GM18508 (cell line): ENCODE data around the gene TLE1.

Source experiments
- ATAC-seq: cut with Tn5 transposase; IDR thresholded peaks from one replicate; pipeline ENCODE4 v1.9.1; 2021; ENCODE audit warnings: moderate number of reproducible peaks; ENCODE audit not compliant: insufficient read depth, unreplicated experiment

TLE1 gene

DNA sequence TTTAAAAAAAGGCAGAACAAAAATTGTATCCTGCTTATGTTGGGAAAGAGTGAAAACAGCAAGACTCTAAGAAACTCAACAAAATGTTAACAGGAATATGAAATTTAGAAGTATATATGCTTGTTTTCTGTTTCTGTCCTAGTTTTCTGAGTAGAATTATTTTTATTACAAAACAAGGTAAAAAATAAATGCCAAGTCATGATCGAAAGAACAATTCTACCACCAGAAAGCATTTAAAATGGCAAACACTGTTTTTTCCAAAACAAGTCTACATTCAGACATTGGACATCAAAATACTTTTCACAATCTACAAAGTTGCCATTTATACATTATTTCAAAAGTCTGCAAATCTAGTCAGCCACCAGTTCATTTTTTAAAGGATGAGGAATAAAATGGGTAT, 102.6 kb downstream of the TLE1 start:
- ATAC-seq = no peak

DNA sequence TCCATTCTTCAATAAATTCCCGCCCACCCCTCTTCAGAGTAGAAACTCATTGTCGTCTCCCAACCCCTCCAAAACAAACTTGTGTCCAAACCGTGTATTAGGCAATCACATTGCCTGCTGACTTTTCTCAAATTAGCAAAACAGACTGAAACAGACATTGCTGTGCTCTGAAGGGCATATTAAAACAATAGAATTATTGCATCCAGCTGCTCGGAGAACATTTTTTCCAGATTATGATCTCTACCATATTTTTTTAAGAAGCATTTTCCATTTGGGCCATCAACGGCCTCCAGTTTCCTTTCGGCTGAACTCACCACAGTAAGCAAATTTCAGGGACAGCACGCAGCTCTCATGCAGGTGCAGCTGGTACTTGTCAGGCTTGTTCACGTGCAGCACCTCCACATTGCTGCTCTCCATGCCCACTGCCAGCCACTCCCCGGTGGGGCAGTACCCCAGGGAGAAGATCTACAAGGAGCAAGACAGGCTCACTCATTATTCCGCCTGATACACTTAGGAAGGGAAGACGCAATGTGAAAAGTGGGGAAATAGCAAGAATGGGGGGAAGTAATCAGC, 104.1 kb downstream of the TLE1 start:
- ATAC-seq = no peak

DNA sequence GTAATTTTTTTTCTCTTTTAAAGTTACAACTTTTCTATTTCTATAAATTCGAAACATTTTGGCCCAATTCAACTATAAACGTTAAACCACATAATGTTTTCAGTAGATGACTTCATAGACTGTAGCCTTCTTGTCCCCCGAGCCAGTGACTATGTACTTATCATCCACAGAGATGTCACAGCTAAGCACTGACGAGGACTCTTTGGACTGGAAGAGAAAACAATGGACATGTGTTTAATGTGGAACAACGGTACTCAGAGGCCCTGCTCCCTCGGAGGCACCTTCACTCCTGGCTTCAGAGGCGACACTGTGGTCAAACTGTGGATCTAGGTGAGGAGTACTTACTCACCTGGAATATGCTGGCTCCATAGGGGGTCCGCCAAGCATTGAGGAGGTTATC, 105.2 kb downstream of the TLE1 start:
- ATAC-seq = no peak

DNA sequence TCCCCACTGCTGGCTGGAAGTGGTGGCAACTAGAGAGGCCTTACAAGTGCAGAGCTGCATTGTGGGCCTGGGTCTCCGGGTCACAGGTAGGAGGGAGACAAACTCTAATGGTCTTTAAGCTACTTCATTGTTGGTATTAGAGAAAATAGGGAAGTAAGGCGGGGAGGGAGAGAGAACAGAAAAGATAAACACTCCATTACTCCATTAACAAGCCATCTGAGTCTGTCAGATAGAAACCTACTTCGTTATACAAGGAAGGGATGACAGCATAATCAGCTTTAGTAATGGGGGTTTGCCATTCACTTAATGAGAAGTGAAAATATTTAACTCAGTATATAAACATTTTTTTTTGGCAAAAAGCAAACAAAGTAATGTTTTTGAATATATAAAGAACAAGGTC, 107.4 kb downstream of the TLE1 start:
- no peak for ATAC-seq

DNA sequence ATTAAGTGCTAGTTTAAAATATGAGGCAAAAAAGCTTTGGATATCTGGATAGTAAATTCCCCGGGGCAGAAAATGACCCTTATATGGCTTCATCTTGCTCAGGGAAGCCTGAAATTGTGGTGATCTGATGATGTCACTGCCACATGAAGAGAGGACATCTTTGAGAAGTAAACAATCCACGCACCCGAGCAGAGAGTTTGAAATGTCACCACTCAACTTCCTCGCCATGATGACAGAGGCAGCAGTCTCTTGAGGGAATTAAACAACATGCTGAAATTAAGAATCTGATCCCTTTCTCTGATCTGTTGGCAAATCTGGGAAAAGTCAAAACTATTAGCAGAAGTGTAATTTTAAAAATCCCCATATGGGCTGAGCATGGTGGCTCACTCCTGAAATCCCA, 110.0 kb downstream of the TLE1 start:
- no peak for ATAC-seq

DNA sequence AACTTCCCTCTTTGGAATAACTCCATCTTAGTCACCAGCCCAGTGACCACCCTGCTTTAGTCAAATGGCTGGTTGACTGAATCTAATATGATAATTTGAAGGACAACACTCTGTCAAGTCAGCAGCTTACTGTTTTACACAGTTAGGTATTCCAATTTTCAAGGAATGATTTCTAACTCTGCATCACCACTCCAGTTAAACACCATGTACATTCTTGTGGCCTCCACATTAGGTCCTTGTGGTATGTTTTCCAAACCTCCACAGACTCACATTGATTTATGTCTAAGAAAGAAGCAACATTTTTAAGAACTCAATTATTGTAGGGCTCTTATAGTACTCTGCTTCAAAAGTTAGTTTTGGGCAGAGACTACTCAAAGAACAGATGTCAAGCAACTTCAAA, 110.7 kb downstream of the TLE1 start:
- no peak for ATAC-seq

DNA sequence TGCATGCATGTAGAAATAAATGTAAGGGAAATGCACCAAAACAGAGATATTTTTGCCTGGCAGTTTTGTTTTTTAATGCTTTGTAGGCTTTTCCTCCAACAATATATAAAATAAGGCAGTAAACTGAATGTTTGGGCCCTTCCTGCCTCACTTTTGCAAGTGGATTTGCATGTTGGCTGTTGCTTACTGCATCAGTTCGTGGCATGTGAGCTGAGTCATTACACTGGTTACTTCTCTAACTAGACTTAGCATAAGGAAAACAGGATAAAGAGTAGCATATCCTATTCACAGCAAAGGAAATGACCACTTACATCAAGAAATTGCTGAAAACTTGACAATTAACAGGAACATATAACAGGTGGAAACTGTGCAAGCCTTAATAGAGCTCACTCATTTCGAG, 113.4 kb downstream of the TLE1 start:
- no peak for ATAC-seq

DNA sequence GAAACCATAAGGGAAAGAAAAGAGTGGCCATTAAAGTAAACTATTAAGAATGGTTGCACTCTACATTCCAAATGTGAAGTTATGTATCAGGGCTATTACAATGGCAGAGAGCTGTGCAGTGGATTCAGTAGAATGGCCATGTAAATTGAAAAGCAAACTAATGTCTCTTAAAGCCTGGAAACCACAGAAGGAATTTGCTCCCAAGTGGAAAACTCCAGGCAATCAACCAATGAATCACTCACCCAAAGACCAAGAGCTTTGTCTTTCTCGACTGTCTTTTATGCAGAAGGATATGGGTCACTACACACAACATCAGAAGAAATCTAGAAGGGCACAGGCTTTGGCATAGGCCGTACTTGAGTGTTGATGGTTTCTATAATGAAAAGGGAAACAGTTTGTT, 114.9 kb downstream of the TLE1 start:
- no peak for ATAC-seq

DNA sequence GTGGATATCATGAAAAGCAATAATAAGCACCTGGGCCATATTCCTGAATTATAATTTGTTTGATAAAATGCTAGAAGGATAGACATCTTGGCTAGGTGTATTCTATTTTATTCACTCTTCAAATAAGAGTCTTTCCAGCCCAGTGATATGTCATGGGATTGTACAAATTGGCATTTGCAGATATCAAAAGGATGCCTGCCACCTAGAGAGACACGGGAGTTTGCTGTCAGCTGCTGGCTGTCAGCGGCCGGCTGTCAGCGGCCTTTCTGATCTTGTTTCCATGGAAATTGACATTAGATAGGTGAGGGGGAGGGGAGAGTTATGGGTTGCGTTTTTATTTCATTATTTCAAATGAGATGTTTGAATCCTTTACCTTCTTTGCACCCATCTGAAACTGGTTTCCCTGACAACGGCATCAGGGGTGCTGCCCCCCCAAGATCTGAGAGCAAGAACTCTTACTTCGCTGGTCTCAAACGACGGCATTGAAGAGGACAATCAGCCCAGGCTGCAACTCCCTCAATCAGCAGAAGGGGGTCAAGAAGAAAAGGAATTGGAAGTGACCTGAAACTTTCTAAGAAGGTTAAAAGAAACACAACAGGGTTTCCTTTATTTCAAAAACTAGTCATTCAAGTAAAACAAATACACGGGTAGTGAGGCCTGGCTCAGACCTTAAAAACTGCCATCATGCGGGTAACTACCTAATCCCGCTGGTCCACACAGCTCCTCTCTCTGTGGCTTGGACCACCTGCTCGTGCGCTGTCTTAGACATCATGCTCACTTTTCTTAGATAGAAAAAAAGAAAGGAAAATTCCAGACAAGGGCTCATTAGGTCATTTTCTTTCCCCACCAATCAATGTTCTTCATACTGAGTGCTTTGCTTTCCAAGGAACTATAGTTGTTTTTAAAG, 115.7 kb downstream of the TLE1 start:
- ATAC-seq = no peak

DNA sequence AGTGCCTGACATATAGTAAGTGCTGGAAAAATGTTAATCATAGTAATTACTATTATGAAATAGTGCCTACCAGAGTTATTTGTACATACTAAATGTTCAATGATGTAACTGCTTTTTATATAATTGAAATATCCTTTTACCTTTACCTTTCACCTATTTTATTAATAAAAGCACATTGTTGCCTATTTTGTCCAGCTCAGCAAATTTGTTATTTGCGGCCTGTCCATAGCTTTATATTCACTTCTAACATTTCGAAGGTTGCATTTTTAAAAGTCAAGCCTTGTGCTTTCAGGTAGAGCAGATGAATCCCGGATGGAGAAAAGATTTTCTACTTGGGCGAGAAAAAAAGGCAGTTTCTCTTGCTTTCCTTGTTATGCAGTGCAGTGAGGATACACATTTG, 119.3 kb downstream of the TLE1 start:
- ATAC-seq = no peak

DNA sequence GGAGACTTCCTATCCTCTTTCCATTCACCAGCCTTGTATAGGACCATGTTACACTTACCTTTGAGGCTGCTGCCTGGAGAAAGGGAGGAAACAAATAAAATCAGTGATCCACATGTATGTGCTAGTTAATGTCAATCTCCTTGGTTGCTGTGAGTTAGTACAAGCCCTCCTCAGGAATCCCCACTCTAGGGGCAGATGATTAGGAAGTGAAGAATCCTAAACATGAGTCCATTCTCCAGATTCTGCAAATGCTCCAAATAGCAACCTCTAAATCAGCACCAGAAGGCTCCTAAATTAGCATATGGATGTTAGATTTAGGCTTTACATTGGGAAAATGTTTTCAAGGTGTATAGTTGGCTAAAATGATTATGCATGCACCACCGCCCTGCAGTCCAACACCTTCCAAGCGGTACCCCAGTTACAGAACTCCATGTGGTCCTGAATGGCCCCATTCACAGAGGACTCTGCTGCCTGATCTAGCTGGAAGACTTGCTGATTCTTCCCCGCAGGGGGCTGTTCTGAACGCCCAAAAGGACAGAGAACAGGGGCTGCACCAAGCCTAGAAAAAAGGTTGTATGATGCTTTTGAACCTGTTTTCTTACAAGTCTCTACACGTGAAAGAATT, 123.2 kb downstream of the TLE1 start:
- no peak for ATAC-seq

DNA sequence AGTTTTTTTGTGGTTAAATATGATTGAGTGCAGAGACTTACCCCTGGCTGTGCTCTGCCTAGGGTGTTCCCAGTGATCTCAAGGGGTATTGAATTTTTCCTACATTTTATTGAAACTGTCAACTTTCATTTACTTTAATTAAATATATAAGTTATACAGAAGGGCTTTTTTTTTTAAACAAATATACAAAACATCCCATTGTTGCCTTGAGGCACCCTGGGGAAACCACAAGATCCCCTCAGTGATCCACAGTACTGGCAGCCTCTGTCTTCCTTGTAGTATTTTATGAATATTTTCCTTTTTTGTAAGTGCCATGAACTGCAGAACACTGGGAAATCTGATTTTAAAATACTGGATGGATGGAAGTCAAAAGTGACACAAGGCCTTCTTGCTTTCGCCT, 123.7 kb downstream of the TLE1 start:
- ATAC-seq = no peak

DNA sequence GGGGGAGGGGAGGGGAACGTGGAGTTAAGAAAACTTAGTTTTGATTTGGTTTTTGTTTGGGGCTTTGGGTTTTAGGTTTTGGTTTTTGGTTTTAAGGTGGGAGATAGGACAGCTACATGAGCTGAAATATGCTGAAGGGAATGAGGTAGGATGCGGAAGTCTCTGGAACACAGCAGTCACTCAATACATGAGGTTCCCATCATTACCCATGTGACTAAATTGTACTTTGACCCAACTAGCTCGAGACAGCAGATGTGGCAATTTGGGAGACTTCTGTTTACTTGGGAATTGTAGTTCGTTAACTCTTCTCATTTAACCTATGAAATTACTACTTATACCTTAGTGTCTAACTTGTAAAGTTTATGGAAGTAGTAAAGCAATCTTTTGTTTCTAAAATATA, 124.2 kb downstream of the TLE1 start:
- no peak for ATAC-seq

DNA sequence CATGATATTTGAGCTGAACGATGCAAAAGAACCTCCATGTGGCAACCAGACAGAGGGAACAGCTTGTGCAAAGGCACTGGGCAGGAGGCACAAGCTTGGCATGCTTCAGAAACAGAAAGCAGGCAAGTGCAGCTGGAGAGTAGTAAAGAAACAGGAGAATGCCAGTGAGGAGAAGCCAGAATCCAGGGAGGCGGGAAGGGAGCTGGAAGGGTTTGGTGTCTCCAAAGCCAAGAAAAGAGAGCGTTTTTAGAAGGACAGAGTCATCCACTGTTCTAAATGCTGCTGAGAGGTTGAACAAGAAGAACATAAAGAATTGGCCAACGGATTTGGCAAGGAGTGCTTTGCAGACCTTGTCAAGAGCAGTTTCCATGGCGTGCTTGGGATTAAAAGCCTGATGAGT, 124.7 kb downstream of the TLE1 start:
- ATAC-seq = no peak

DNA sequence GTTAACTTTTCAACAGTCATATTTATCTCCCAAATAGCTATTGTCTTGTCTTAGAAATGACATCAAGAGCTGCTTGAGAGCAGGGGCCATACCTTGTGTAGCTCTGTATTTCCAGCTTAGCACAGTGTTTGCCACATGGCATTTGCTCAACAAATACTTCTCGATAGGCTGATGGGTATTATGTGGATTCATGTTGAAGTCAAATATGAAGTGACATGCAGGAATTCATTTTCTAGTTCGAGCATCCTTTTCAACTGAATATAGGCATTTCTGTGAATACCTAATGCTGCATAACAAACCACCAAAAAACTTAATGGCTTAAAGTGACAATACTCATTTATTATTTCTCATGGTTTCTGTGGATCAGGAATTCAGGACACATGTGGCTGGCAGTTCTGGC, 125.6 kb downstream of the TLE1 start:
- no peak for ATAC-seq

DNA sequence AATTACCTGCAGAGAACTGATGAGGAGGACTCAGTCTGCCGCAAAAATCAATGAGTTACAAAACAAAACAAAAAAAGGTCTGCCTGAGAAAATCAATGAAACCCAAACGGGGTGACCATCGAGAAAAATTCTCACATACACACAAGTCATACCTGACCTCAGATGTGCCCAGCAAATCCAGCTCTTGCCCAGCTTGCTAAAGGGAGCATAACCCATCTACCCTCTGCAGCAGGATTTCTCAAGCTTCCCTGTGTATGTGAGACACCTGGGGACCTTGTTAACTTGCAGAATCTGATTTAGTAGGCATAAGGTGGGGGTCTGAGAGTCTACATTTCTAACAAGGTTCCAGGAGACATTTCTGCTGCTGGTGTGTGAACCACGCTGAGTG, 126.3 kb downstream of the TLE1 start:
- no peak for ATAC-seq

DNA sequence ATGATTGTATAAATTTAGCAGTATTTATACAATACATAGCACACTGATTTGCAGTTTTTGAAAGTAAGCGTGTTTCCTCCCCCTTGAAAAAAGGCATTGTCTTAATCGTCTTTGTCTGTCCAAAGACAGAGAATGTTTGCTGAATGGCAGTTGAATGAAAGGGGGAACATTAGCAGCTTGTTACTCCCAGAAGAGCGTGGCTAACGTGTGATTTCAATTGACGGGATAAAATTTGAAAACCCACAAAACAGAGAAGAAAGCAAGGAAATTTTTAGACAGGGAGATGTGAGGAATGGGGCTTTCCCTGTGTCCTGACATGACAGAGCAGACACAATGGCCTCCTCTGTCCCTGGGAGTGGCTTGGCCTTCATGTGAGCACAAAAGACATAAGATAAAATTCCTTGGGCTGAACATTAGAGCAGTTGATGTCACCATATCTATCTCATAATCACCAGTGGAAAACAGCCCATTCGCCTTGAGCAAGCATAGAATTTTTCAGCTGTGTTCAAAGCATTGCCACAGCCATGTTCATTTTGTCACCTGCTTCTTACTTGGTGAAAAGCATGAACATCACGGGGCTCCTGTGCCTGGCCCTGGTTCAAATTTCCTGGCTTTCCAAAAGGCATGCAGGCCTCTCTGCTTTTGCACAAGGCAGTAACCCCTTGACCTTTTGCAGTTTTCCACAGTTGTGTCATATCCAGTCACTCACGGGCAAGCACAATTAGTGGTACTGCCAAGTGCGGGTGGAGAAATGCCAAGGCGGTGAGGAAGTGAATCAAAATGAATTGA, 126.9 kb downstream of the TLE1 start:
- ATAC-seq = no peak

DNA sequence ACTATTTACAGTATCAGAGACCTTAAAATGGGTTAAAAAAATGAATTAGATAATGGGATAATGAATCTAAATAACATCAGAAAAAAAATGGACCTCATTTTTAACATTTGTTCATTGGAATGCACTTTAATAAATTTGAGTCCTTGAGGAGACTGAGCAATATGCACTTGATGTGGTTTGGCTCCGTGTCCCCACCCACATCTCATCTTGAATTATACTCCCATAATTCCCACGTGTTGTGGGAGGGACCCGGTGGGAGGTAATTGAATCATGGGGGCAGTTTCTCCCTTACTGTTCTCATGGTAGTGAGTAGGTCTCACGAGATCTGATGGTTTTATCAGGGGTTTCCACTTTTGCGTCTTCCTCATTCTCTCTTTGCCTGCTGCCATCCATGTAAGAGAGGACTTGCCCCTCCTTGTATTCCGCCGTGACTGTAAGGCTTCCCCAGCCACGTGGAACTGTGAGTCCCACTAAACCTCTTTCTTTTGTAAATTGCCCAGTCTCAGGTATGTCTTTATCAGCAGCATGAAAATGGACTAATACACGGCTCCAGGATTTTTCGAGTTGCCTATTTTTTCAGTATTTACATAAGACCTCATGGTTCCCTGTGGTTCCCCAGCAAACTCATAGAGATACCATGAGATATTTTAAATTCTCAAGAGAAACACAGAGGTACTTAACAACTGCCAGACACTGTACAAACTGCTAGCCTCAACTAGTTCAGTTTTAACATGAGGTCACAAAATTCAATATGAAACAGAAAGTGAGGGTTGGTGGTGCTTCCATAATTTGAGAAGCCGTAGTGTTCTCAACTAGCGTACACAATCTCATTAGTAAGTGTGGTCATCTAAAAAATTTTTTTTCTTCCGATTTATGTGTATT, 128.3 kb downstream of the TLE1 start:
- no peak for ATAC-seq

DNA sequence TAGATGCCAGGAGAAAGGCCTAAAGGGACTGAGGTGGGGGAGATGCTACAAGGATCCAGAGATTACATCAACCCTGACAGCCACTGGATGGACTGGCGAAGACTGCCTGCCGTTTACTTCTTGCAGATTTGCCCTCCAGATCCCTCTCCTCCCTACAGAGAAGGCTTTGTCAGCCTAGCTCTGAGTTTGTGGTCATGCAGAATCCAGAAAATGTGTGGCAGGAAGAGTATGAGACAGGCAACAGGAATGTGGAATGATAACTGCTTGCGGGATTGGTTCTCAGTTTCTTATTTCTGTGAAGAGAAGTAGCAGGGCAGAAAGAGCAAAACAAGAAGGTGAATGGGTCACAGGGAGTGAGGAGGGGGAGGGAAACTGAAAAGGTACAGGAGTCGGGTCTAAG, 129.6 kb downstream of the TLE1 start:
- ATAC-seq = no peak

DNA sequence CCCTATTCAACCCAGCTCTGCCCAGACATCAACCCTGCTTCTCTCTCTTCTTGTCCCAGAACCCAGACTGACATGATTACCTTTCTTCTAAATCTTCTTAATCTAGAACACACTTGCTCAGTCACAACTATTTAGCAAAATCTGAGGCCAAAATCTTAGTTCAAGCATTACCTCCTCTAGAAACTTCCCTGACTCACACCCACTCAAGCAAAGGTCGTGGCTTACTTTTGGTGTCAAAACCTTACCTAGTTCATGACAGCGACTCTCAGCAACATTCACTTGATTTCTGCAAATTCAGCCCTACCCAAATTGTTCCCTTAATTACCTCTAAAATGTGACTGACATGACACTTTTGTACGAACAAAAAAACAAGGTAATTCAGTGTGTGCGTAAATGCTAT, 130.2 kb downstream of the TLE1 start:
- ATAC-seq = no peak
